Breast epithelium (tissue), 4 donors: Measurements from ENCODE around the gene CPLANE1. TPM values are rescaled to one million over a fixed set of nuclear protein-coding genes. Genes with fewer than 3 reads are reported as not detected.

Experiments used
- DNase-seq, 2 donors: peaks; one replicate each; pipeline ENCODE4 v3.0.0-alpha.2; 2019; ENCODE audit warnings: low spot score in 2 of 2
- H3K27ac ChIP-seq, 2 donors: fragments of 200-600 bp; sonication (generic) in 1 of 2; one replicate each; pipeline ENCODE4 v1.5.1; 2016 to 2019; ENCODE audit warnings: mild to moderate bottlenecking in 1 of 2
- H3K27me3 ChIP-seq, 2 donors: fragments of 200-600 bp; sonication (generic) in 1 of 2; one replicate each; pipeline versions ENCODE4 v1.5.1 to v1.6.0; 2017 to 2019; ENCODE audit warnings: control low read depth in 1 of 2, mild to moderate bottlenecking in 1 of 2
- H3K36me3 ChIP-seq: fragments of 200-600 bp; one replicate; pipeline ENCODE4 v1.5.1; 2019
- H3K4me1 ChIP-seq, 2 donors: fragments of 200-600 bp; sonication (generic); one replicate each; pipeline ENCODE4 v1.5.1; 2016 to 2019; ENCODE audit warnings: control low read depth in 1 of 2
- H3K4me3 ChIP-seq, 3 donors: fragments of 200-600 bp; sonication (generic); 1 replicate in 2 of 3; 2 replicates in 1 of 3; pipeline ENCODE4 v1.5.1; 2016 to 2019; ENCODE audit warnings: mild to moderate bottlenecking in 3 of 3, moderate library complexity in 2 of 3
- H3K9me3 ChIP-seq, 2 donors: fragments of 200-600 bp; sonication (generic) in 1 of 2; one replicate each; pipeline ENCODE4 v1.5.1; 2016 to 2019; ENCODE audit warnings: control low read depth in 1 of 2
- POLR2A ChIP-seq: fragments of 450-650 bp; IDR thresholded peaks from one replicate; pipeline ENCODE4 v1.6.1; 2016; ENCODE audit warnings: antibody characterized with exemption, mild to moderate bottlenecking, moderate library complexity
- POLR2AphosphoS5 ChIP-seq, 3 donors: sonication (generic); formaldehyde crosslinking; IDR thresholded peaks; one replicate each; pipeline ENCODE4 v1.6.1; 2017; ENCODE audit warnings: antibody characterized with exemption in 3 of 3
- intact Hi-C: fragments of 100-400 bp; cut with DNase I; formaldehyde crosslinking; loops from one replicate; pipeline ENCODE4 v1.15.1; 2023; ENCODE audit warnings: low total_unique reads
- total RNA-seq, 3 donors: library from RNA; depleted of rRNA; stranded (reverse); fragments of >200 nt; gene quantifications; one replicate each; pipeline ENCODE4 v1.1.0, GENCODE V29; 2016
- TF ChIP-seq, protein P1 (sequence below), 3 donors: fragments of 450-650 bp; IDR thresholded peaks; one replicate each; pipeline ENCODE4 v1.5.1; 2016 to 2017; ENCODE audit warnings: antibody characterized with exemption in 3 of 3, mild to moderate bottlenecking in 3 of 3, moderate library complexity in 3 of 3

Gene CPLANE1
- total RNA-seq, 3 donors from 2014 or later, result 31.0 to 55.5 (median 31.5) TPM

DNA sequence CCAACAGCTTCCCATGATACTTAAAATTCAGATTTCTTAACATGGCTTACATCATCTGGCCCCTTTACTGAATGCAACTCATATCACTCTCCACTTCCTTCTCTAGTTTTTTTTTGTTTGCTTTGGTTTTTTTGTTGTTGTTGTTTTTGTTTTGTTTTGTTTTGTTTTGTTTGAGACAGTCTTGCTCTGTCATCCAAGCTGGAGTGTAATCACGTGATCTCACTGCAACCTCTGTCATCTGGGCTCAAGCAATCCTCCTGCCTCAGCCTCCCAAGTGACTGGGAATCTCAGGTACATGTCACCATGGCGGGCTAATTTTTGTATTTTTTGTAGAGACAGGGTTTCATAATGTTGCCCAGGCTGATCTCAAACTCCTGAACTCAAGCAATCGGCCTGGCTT, 41.4 kb downstream of the CPLANE1 start:
- Histone ChIP-seq H3K36me3 (no peaks in the 10 kb centered on the region), H3K4me3 (no peak overlapping the region), H3K4me1 (no peaks in the 10 kb centered on the region), H3K27ac (no peak overlapping the region), H3K27me3 (no peaks in the 10 kb centered on the region), H3K9me3 (no peaks in the 10 kb centered on the region)
- no peak for TF ChIP-seq POLR2AphosphoS5 (IDR thresholded peaks at IDR 0.05)
- TF ChIP-seq POLR2A, result no peak
- TF ChIP-seq, protein P1, sequence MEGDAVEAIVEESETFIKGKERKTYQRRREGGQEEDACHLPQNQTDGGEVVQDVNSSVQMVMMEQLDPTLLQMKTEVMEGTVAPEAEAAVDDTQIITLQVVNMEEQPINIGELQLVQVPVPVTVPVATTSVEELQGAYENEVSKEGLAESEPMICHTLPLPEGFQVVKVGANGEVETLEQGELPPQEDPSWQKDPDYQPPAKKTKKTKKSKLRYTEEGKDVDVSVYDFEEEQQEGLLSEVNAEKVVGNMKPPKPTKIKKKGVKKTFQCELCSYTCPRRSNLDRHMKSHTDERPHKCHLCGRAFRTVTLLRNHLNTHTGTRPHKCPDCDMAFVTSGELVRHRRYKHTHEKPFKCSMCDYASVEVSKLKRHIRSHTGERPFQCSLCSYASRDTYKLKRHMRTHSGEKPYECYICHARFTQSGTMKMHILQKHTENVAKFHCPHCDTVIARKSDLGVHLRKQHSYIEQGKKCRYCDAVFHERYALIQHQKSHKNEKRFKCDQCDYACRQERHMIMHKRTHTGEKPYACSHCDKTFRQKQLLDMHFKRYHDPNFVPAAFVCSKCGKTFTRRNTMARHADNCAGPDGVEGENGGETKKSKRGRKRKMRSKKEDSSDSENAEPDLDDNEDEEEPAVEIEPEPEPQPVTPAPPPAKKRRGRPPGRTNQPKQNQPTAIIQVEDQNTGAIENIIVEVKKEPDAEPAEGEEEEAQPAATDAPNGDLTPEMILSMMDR (IDR thresholded peaks at IDR 0.05), result no peak
- DNase-seq, result no peak
- intact Hi-C loops, result no loop called here

DNA sequence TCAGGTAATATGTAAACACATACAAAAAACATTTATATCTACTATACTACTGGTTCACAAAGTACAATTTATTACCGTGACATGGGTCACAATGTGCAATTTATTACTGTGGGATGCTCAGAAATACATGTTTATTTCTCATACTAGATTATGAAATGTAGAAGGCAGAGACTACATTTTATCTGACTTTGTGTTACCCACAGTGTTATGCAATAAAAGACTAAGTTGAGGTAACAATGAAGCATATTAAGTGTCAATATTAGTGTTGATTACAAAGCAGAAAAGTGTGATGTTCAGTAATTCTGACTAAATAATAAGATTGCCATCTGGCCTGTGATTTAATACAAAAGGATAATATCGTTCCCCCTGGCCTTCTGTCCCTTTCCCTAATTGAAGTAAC, 42.4 kb downstream of the CPLANE1 start:
- H3K27me3 ChIP-seq, result no peaks in the 10 kb centered on the region
- H3K36me3 ChIP-seq, result no peaks in the 10 kb centered on the region
- TF ChIP-seq, protein P1 (IDR thresholded peaks at IDR 0.05), result no peak
- TF ChIP-seq POLR2A (no peak), POLR2AphosphoS5 (IDR thresholded peaks at IDR 0.05) (no peak)
- no peak overlapping the region for H3K27ac ChIP-seq
- intact Hi-C loops, result no loop called here
- no peak for DNase-seq
- no peaks in the 10 kb centered on the region for H3K9me3 ChIP-seq
- H3K4me1 ChIP-seq, result no peaks in the 10 kb centered on the region
- no peak overlapping the region for H3K4me3 ChIP-seq

DNA sequence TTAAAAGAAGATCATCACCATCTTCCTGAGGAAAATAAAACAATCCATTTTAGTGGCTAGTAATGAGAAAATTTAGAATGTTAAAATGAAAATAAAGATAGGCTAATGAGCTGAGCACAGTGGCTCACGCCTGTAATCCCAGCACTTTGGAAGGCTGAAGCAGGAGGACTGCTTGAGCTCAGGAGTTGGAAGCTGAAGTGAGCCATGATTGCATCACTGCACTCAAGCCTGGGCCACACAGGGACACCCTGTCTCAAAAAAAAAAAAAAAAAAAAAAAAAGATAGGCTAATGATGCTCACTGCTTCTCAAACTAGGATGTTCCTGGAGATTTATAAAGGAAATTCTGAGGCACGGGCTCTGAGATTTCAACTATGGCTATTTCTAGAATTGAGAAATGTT, 50.3 kb downstream of the CPLANE1 start:
- no peaks in the 10 kb centered on the region for H3K36me3 ChIP-seq

DNA sequence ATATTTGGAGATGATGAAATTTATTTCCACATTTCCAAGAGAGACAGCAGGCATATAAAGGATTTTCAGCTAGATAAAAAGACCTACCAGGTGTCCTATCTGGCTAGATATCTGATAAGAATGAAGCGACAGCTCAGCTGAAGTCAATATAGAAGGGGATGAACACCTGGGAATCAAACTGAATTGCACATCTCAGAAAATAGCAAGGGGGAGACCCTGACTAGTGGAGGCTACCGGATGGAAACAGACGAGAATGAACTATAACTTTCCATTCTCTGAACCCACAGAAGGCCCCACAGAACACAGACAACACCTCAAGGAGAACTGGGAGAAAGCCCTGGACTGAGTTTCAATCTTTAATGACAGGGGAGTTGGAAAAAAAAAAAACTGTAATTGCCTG, 51.1 kb downstream of the CPLANE1 start:
- no peak for DNase-seq
- H3K9me3 ChIP-seq, result no peaks in the 10 kb centered on the region
- no peak for TF ChIP-seq POLR2A
- TF ChIP-seq, protein P1 (IDR thresholded peaks at IDR 0.05), result no peak
- TF ChIP-seq POLR2AphosphoS5 (IDR thresholded peaks at IDR 0.05), result no peak
- H3K4me3 ChIP-seq, result no peak overlapping the region
- H3K4me1 ChIP-seq, result no peaks in the 10 kb centered on the region
- H3K27me3 ChIP-seq, result no peaks in the 10 kb centered on the region
- intact Hi-C loops, result no loop called here
- H3K36me3 ChIP-seq, result no peaks in the 10 kb centered on the region
- H3K27ac ChIP-seq, result no peak overlapping the region

More for the DNA sequence above, 50.3 kb downstream of the CPLANE1 start:
- no peaks in the 10 kb centered on the region for H3K27me3 ChIP-seq
- TF ChIP-seq POLR2A (no peak), POLR2AphosphoS5 (IDR thresholded peaks at IDR 0.05) (no peak)
- TF ChIP-seq, protein P1 (IDR thresholded peaks at IDR 0.05), result no peak
- intact Hi-C loops, result no loop called here
- H3K4me3 ChIP-seq, result no peak overlapping the region
- H3K27ac ChIP-seq, result no peak overlapping the region
- DNase-seq, result no peak
- no peaks in the 10 kb centered on the region for H3K4me1 ChIP-seq
- H3K9me3 ChIP-seq, result no peaks in the 10 kb centered on the region

GRCh38 chr5:37197340-37198050, 51.7 kb downstream of the CPLANE1 start:
- Histone ChIP-seq H3K9me3 (no peaks in the 10 kb centered on the region), H3K27me3 (no peaks in the 10 kb centered on the region), H3K4me3 (no peak overlapping the region), H3K4me1 (no peaks in the 10 kb centered on the region), H3K27ac (no peak overlapping the region), H3K36me3 (no peaks in the 10 kb centered on the region)
- TF ChIP-seq, protein P1 (IDR thresholded peaks at IDR 0.05), result no peak
- TF ChIP-seq POLR2A, result no peak
- TF ChIP-seq POLR2AphosphoS5 (IDR thresholded peaks at IDR 0.05), result no peak
- DNase-seq, result no peak
- intact Hi-C loops, result no loop called here
